Muscle of back (tissue), 13 donors: ENCODE data around the gene PRCC. TPM values are rescaled to one million over a fixed set of nuclear protein-coding genes. Genes with fewer than 3 reads are reported as not detected.

Experiments
- DNase-seq, 3 donors: peaks; one replicate each; pipeline versions ENCODE4 v3.0.0 to v3.0.0-alpha.2; 2013
- long read RNA-seq, 9 donors: transcript quantifications; one replicate each; lab custom pipeline, GENCODE V29; 2026
- polyA plus RNA-seq, 10 donors: library from polyadenylated mRNA; unstranded; fragments of 120-200 nt; gene quantifications; one replicate each; pipeline ENCODE4 v1.2.1, GENCODE V29; 2013; ENCODE audit not compliant: insufficient read length in 10 of 10

Gene PRCC, protein sequence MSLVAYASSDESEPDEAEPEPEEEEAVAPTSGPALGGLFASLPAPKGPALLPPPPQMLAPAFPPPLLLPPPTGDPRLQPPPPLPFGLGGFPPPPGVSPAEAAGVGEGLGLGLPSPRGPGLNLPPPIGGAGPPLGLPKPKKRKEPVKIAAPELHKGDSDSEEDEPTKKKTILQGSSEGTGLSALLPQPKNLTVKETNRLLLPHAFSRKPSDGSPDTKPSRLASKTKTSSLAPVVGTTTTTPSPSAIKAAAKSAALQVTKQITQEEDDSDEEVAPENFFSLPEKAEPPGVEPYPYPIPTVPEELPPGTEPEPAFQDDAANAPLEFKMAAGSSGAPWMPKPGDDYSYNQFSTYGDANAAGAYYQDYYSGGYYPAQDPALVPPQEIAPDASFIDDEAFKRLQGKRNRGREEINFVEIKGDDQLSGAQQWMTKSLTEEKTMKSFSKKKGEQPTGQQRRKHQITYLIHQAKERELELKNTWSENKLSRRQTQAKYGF
- 10 to 100 TPM; 49.9 to 78.1 (median 64.9) TPM for polyA plus RNA-seq
- long read RNA-seq, donor 1, transcript PRCC-201 (7 exons, 2,105 nt), result major isoform, 8 of 8 reads
- long read RNA-seq, donor 1, partial matches to known transcripts, result 0 of 8 reads
- long read RNA-seq, donor 1, other reads (novel, unspliced or antisense), result 0 of 8 reads
- long read RNA-seq, donor 2, transcript PRCC-201 (7 exons, 2,105 nt), result major isoform, 8 of 8 reads
- long read RNA-seq, donor 2, partial matches to known transcripts, result 0 of 8 reads
- long read RNA-seq, donor 2, other reads (novel, unspliced or antisense), result 0 of 8 reads
- long read RNA-seq, donor 3, result 0 reads
- long read RNA-seq, donor 4, transcript PRCC-201 (7 exons, 2,105 nt), result major isoform, 10 of 41 reads
- long read RNA-seq, donor 4, partial matches to known transcripts, result 31 of 41 reads
- long read RNA-seq, donor 4, other reads (novel, unspliced or antisense), result 0 of 41 reads
- long read RNA-seq, donor 5, transcript PRCC-201 (7 exons, 2,105 nt), result major isoform, 12 of 27 reads
- long read RNA-seq, donor 5, partial matches to known transcripts, result 14 of 27 reads
- long read RNA-seq, donor 5, other reads (novel, unspliced or antisense), result 0 of 27 reads
- long read RNA-seq, donor 6, transcript PRCC-201 (7 exons, 2,105 nt), result major isoform, 8 of 8 reads
- long read RNA-seq, donor 6, partial matches to known transcripts, result 0 of 8 reads
- long read RNA-seq, donor 6, other reads (novel, unspliced or antisense), result 0 of 8 reads
- long read RNA-seq, donor 7, transcript PRCC-201 (7 exons, 2,105 nt), result major isoform, 9 of 9 reads
- long read RNA-seq, donor 7, partial matches to known transcripts, result 0 of 9 reads
- long read RNA-seq, donor 7, other reads (novel, unspliced or antisense), result 0 of 9 reads
- long read RNA-seq, donor 8, transcript PRCC-201 (7 exons, 2,105 nt), result major isoform, 7 of 8 reads
- long read RNA-seq, donor 8, partial matches to known transcripts, result 0 of 8 reads
- long read RNA-seq, donor 8, other reads (novel, unspliced or antisense), result 0 of 8 reads
- long read RNA-seq, donor 9, partial matches to known transcripts, result 0 of 1 reads
- long read RNA-seq, donor 9, other reads (novel, unspliced or antisense), result 0 of 1 reads

DNA sequence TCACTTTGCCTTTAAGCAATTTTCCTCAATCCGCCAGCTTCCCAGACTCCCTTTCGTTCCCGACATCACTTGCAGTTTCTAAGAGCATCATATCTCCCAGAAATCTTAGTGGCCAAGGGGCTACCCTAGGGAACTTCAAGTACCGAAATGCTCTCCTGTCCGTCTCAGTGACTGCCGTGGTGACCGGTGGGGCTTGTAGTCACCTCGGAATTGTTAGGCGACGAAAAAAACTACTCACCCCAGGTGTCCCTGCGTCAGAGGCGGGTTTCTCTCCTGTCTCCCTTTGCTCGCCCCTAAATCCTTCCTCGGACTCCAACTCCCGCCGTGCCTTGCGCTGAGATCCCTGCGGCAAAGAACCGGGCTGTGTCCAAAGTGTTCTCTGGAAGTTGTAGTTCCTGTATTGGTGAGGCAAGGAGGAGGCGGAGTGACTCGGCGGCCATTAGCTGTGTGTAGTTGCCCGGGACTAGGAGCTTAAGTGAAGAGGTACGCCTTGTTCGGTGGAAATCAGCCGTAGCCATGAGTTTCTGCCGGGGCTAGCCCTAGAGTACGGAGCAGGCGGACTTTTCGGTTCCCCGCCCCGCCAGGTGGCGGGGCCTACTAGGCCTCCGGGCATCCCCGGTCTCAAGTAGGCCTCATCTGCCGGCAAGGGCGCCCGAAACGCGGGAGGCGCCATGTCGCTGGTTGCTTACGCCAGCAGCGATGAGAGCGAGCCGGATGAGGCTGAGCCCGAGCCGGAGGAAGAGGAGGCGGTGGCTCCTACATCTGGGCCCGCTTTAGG is at the start of gene PRCC:
Gene PRCC, plus strand, starts transcription at position 435 of the 778 bp plus-strand sequence. Its CDS starts 237 bp downstream, at position 672.
- peak; percentile 99 to 100 (median 100) for DNase-seq

DNA sequence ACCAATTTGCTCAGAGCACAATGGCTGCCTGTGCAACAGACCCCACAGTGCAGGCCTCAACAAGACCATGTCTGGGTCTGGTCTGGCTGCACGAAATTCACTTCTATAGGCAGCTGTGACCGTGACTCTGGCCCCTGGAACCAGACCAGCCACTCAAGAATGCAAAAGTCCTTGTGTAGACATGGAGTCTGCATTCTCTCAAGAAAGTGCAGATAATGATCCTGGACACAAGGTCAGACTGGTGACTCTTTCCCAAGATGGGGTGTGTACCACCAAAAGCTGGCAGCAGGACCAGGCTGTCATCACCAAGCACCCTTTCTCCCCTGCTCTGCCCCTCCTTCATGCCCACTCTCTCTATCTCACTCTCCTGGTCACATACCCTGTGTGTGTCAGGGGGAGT is 46.2 kb upstream of the PRCC start:
- no peak for DNase-seq

DNA sequence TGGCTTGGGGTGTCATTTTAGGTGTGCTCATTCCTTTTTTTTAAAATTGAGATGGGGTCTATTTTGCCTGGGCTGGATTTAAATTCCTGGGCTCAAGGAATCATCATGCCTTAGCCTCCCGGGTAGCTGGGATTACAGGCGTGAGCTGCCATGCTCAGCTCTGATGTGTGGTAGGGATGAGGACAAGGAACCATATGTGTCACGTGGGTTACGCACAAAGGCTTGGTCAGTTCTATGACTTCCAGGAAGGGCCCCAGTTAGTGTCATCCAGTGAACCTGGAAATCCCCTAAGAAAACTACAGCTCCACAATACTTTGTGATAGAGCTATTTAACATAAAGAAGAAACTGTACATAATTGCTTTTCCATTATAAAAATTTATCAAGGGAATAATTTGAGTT is 45.8 kb upstream of the PRCC start:
- no peak for DNase-seq

DNA sequence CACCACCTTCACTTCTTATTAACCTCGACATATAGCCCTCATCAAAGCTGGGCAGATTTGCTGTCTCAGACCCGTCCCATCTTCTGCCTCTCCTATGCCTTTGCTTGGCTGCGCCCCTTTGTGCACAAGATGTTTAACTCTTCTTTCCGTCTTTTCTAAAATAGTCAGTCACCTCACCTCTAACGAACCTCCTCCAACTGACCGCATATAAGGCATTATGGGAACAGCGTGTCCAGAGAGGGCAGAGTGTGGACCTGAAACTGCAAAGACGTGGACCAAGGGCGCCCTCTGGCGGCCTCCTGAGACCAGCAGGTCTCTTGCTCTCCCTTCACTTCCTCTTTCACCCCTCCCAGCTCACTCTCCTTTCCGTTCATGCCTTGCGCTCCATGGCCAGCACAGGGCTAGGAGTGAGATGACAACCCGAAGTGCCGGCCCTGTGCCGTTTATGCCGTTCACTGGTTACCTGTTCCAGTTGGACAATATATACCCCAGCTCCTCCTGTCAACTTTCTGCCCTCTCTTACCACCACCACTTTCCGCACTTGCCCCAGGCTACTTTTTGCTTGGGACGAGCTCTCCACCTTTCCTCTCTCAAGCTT is 41.6 kb upstream of the PRCC start:
- peak; percentile 83 to 95 (median 94) for DNase-seq

DNA sequence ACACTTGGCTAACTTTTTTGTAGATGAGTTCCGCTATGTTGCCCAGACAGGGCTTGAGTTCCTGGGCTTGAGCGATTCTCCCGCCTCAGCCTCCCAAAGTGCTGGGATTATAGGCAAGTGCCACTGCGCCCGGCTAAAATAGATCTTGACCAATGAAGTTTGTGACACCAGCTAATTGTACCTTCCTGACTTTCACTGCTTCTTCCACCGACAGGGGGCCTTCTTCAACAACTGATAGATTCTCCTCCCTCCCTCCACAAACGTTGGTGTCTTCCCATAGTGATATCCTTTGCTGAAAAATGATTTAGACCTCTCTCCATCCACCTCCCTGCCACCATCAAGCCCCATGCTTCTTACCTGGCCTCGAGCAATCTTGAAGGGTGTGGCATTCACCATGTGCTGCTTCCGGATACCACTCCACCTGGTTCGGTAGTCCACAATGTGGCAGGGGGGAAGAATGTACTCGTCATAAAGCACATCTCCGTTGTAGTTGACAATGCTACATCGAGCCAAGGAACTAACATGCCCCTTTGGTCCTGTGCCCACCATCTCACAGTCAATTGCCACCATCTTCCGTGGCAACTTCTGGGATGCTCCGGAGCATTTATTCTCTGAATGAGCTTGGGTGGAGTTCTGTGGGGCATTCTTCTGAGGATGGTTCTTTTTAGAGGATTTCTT is 40.6 kb upstream of the PRCC start:
- peak in 2 of 3 donors; percentile 62 to 76 for DNase-seq

DNA sequence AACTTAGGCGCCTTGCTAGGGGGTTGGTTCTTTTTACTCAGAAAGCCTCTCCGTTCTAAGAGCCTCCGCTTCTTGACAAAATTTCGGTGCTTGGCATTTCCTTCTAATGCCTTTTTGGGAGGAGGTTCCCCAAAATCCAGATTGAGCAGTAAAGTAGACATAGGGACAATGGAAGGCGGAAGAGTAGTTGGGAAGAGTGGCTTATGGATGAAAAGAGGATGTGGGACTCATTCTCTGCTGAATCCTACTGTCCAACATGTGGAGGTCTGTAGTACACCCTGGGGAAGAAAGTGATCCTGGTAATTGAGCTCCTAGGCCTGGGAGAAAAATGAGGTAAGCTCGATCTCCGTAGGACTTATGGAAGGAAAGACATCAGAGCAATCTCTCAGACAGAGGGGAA is 39.8 kb upstream of the PRCC start:
- no peak for DNase-seq

DNA sequence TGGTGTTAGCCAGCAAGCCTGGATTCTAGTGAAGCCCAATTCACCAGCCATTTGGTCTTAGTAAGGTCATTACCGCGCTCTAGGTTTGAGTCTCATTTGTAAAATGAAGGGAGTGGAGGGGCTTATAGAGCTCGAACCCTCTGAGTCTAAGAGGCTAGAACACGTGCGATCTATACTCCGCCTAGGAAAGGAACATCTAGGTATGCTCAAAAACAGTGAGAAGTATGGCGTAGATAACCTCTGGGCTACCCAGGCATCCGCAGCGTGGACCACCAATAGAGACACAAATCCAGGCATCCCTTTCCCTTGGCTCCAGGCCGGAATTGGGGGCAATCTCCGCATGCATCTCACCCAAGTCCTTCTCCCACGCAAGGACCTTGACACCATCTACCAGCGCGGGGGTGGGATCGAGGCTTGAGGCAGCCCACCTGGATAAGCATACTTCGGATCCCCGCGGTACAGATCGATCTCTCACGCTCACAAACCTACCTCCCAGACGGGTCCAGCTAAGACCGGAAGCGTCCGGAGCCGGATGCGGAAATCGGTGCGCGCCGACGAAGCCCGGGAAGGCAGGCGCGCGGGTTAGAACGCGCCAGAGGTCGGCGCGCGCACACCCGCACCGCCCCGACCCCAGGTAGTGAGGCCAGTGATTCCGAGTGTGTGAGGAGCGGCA is 39.3 kb upstream of the PRCC start, which contains the start of gene METTL25B:
Gene METTL25B, plus strand, starts transcription at position 544 of the 673 bp plus-strand sequence. CDS start 636 bp downstream, outside the sequence.
- peak in 2 of 3 donors; percentile 87 to 92 for DNase-seq

DNA sequence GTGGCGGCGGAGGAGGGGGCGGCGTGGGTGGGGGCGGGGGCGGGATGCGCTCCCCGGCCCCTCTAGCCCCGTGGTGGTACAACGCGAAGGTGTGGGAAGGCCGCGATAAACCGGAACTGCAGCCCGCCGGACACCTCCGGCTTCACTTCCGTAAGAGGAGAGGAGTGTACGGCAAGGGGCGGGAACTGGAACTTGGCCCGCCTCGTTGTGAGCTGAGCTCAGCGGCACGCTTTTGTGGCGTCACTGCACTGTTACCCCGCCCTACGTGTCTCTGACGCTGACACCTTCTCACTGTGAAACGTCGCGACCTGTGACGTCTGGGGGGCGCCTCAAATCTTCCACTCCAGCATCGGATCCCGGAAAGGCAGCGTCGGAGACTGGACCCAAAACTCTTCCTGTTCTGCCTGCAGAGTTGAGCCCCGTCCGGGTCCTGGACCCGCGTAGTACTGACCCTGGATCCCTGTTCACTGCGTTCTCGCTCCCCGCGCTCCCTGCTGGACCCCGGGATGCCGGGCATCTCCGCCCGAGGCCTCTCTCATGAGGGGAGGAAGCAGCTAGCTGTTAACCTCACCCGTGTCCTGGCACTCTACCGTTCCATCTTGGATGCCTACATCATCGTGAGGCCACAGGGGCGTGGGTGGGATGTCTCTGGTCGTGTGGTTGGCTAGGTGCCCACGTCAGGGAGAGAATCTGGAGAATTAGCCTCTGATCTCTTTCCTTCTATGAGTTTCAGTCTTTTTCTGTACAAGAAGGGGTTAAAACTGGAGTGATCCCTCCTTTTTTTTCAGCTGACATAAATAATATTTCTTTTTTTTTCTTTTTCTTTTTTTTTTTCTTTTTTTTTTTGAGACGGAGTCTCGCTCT is 38.5 kb upstream of the PRCC start, which contains the start of gene ISG20L2:
Gene ISG20L2, minus strand, starts transcription at position 168 of the 864 bp plus-strand sequence. CDS start 1,114 bp downstream, outside the sequence.
- peak; percentile 97 to 99 (median 98) for DNase-seq

DNA sequence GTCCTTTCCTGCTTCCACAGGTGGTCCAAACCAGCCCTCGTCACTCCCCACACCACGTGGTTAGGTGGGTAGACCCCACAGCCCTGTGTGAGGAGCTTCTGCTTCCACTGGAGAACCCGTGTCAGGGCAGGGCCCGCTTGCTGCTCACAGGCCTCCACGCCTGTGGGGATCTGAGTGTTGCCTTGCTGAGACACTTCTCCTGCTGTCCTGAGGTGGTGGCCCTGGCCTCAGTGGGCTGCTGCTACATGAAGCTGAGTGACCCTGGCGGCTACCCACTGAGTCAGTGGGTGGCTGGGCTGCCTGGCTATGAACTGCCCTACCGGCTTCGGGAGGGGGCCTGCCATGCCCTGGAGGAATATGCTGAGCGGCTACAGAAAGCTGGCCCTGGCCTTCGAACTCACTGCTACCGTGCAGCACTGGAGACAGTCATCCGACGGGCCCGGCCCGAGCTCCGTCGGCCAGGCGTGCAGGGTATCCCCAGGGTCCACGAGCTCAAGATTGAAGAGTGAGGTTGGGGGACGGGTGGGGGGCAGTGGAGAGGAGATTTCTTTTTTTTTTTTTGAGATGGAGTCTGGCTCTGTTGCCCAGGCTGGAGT is 33.2 kb upstream of the PRCC start:
- DNase-seq, result no peak

DNA sequence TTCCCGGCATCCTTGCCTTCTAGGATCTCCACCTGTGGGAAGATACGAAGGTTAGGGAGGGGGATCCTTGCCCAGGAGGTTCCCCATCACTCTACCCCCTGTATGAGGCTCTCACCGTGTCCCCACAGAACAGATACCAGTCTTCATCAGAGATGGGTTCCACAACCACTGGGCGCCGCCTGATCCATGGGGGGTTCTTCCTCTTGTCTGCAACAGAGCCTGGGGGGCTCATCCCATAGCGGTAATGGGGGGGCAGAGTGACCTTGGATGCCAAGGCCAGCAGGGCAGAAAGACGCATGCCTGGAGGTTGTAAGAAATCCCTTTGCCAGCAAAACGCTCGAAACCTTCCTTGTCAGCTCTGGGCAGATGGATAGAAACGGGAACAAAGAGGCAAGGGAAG is 28.9 kb upstream of the PRCC start:
- no peak for DNase-seq

DNA sequence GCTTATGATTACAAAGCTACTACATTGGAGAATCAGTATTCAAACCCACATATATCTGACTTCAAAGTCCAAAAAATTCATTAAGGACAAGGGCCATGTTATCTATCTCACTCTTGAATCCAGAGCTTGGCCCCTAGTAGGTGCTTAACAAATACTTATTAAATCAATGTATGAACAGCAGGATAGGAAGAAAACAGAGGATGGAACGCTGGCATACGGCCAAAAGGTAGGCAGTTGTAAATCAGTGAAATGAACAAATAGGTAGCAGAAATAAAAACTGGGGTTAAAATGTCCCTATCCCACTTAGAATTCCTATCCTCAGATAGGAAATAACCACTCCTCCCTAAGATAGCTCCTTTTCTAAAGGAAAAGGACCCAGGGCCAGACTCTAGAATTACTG is 28.4 kb upstream of the PRCC start:
- DNase-seq, result no peak

DNA sequence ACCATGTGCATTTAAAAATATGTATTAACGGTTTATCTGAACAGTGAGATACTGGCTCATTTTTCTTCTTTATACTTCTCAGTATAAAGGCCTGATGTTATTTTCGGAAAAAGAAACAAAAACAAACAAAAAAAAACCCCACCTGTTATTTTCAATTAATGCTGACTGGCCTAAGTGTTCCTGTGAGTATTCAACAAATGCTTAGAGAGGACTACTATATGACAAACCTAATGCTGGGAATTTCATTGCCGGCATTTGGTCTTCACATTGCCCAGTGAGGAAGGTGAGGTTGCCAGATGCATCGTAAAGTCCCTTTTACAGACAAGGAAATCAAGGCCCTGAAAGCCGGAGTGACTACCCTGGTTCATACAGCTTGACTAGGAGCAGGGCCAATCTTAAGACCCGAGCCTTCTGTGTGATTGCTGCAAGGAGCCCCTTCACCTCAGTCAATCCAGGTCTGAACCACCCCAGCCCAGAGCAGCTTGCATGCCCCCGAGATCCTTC is 27.0 kb upstream of the PRCC start:
- DNase-seq, result no peak

DNA sequence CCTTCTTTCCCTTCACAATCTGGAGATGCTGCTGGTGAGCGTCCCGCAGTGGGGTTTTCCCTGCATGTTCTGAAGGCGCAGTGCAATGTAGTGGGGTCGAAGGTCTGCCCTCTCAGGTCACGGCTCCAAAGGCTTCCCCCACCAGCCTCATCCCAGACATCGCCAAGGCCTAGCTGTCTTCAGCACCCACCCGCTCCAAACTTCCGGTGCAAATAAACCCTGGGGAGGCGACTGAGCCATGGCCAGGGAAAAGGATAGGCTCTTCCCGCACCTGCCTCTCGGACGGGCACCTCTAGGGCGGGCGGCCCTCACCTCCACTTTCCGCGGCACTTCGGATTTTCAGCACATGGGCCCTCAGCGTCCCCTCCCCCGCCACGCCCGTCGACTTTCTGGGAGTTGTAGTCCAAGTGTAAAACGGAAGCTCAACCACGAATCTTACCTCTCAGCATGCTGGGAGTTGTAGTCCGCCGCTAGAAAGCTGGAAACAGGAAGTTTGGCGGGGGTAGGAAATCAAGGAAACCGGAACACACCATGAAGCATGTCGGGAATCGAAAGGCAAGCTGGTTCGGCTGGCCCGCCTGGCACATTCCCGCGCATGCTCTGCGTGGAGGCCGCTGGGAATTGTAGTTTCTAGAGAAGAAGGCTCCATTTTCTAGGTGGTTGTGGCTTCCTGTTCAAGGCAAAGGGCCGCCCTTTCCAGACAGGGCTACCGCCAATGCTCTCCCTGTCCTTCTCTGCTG is 26.4 kb upstream of the PRCC start, which contains the start of gene MRPL24:
Gene MRPL24, minus strand, starts transcription at position 348 of the 740 bp plus-strand sequence. CDS start 2,384 bp downstream, outside the sequence.
- DNase-seq, result peak; percentile 97 to 100 (median 99)

DNA sequence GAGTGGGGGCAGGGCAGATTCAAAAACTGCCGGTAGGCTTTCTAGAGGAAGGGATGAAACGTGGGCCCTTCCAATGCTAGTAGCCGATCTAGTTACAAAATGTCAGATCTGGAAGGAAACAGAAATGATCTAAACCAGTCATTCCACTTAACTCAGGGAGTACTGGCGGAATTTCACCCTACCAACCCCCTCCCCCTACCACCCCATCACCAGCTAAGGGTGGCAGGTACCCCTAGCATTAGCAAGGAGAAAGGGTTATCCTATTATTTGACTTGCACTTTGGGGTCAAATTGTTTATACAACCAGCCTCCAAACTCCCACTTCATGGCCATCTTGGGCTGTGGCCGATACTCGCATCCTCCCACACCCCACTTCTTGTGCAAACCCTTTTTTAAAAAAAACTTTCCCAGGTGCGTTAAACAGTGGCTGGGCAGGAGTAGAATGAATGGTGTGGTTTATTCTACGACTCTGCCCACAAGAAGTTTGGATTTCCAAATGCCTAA is 25.8 kb upstream of the PRCC start:
- no peak for DNase-seq

DNA sequence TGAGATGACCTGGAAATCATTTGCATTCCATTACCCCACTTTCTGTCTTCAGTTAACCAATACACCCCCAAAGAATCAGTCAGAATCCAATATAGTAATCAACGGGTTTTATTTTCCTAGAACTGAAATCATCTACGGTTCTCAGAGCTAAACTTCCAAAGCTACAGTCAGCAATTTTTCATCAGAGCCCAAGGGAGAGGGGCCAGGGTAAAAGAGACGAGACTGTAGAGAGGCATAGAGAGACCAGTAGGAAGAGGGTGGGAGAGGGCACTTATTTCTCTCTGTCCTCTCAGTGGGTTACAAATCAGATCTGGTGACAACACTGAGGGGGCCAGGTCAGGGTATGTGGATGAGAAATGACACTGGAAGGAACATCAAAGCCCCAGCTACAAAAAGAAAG is 25.3 kb upstream of the PRCC start:
- DNase-seq, result no peak

DNA sequence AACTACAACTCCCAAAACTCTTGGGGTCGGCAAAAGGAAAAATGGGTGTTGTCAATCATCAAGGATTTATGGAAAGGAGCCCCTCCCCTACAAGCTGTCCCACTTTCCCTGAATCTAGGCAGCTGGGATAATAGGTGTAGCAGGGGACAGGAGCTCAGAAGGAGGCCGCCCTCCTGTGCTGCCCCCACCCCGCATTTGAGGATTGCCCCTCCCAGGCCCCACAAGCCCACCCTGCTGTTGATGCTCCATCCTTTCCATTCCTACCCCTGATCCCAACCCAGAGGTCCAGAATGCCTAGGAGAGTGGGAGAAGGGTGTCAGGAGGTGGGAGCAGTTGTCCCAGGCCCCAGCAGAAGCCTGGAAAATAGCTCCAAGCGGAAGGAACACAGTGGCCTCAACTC is 24.5 kb upstream of the PRCC start:
- DNase-seq, result no peak
